Mucosa of descending colon (tissue), 3 donors: ENCODE measurements around the gene LAX1. TPM values are rescaled to one million over a fixed set of nuclear protein-coding genes. Genes with fewer than 3 reads are reported as not detected.
A peak's percentile ranks its signal among the peaks of the same experiment; 100 is the strongest.

Experiments
- ATAC-seq: fragments of 200-7000 bp; cut with Tn5 transposase; one replicate; pipeline ENCODE4 v1.9.1; 2020; ENCODE audit warnings: mild to moderate bottlenecking, moderate library complexity
- DNase-seq, 3 donors: peaks; one replicate each; pipeline ENCODE4 v3.0.0-alpha.2; 2020
- H3K36me3 ChIP-seq: fragments of 200-600 bp; one replicate; pipeline ENCODE4 v1.8.0; 2021; ENCODE audit warnings: low read depth, mild to moderate bottlenecking
- H3K4me1 ChIP-seq: fragments of 200-600 bp; one replicate; pipeline ENCODE4 v1.8.0; 2021; ENCODE audit warnings: low read depth, mild to moderate bottlenecking
- H3K4me3 ChIP-seq: fragments of 200-600 bp; one replicate; pipeline ENCODE4 v1.8.0; 2021; ENCODE audit warnings: mild to moderate bottlenecking
- H3K9me3 ChIP-seq: fragments of 200-600 bp; one replicate; pipeline ENCODE4 v1.8.0; 2021; ENCODE audit warnings: mild to moderate bottlenecking
- intact Hi-C, 2 donors: fragments of 100-400 bp; cut with DNase I in 1 of 2; cut with micrococcal nuclease in 1 of 2; formaldehyde crosslinking; loops; one replicate each; pipeline versions ENCODE4 v1.11.0 to v1.11.1; 2022; cut with DNase I, micrococcal nuclease
- total RNA-seq, 3 donors: library from RNA; stranded (reverse); fragmentation: NEBNext Ultra II Directional in 2 of 3; extraction: Animal tissue kit (Norgen Biotek cat#: 25700) in 2 of 3; gene quantifications; one replicate each; pipeline versions ENCODE4 v1.2.1 to v1.2.4, GENCODE V29; 2021 to 2023
- TF ChIP-seq, protein P1 (sequence below): fragments of 200-600 bp; IDR thresholded peaks from one replicate; pipeline ENCODE4 v1.8.0; 2022; ENCODE audit warnings: antibody characterized with exemption, mild to moderate bottlenecking
- donor health status: DM: no; HTN: no; CAD: no; lungs with moderate emphysema.
- donor health status: DM: no; HTN: no; CAD: no.
- donor health status: DM: no; HTN: yes; CAD: no.

LAX1 gene
- total RNA-seq, 3 donors from 2014 or later: 1.1 to 2.6 (median 1.5) TPM

DNA sequence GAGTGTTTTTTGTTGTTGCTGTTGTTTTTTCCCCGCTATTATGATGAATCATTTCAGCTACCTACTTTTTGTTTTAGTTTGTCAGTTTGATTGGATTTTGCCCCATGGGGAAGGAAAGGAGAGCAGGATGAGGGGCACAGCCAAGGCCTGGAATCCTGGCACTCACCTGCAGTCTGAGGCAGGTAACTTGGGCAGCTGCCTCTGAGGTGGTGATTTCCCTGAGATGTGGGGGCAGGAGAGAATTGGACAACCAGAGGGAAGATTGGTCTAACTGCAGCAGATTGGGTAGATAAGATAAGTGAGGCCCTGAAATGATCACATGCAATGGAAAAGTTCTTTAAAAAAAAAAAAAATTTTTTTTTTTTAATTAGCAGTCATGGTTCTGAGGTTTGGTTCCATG lies 1.5 kb upstream of the LAX1 start:
- Histone ChIP-seq H3K4me1 (peaks cover 6% of the 10 kb centered on the region), H3K9me3 (no peaks in the 10 kb centered on the region), H3K36me3 (no peaks in the 10 kb centered on the region), H3K4me3 (no peak overlapping the region)
- DNase-seq: no peak
- TF ChIP-seq, protein P1, sequence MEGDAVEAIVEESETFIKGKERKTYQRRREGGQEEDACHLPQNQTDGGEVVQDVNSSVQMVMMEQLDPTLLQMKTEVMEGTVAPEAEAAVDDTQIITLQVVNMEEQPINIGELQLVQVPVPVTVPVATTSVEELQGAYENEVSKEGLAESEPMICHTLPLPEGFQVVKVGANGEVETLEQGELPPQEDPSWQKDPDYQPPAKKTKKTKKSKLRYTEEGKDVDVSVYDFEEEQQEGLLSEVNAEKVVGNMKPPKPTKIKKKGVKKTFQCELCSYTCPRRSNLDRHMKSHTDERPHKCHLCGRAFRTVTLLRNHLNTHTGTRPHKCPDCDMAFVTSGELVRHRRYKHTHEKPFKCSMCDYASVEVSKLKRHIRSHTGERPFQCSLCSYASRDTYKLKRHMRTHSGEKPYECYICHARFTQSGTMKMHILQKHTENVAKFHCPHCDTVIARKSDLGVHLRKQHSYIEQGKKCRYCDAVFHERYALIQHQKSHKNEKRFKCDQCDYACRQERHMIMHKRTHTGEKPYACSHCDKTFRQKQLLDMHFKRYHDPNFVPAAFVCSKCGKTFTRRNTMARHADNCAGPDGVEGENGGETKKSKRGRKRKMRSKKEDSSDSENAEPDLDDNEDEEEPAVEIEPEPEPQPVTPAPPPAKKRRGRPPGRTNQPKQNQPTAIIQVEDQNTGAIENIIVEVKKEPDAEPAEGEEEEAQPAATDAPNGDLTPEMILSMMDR: no peak
- ATAC-seq: no peak
- intact Hi-C loops: no loop called here

DNA sequence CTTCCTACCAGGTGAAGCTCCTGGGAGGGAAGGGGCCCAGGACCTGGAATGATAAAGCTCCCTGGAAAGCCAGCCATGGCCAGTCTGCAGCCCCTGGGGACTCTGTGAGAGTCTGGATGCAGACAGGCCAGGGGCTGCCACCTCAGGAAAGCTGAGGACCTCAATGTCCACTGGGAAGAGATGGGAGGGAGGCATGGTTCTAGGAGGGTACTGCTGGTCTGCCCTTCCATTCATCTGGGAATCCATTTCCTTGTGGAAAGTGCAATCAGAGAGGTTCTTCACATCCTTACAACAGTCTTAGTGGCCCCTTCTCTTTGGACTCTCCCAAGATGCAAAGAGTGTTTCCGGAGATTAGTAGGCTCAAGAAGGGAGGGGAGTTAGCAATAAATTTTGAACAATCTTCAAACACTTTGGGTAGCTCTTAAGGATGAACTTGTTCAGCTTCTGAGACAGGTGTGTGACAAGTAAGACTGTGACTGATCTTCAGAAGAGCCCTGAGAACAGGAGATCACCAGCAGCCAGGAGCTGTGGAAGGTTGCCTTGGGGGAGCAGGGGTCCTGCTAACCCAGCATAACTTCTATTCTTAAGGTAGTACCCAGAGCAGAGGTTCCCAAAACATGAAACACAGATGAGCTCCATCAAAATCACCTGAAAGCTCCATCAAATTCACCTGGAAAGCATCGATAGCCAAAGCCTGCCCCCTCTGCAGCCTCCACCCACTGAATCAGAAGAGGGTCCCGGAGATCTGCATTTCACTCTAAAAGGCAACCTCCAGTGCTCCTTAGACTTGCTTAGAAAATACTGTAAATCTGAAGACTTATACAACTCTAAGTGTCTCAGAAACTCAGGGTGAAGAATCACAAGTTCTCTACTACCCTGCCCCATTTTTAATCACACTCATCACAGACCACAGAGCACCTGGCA lies 616 bp upstream of the LAX1 start:
- intact Hi-C loops: no loop called here
- peaks cover 11% of the 10 kb centered on the region for H3K4me1 ChIP-seq
- ATAC-seq: no peak

DNA sequence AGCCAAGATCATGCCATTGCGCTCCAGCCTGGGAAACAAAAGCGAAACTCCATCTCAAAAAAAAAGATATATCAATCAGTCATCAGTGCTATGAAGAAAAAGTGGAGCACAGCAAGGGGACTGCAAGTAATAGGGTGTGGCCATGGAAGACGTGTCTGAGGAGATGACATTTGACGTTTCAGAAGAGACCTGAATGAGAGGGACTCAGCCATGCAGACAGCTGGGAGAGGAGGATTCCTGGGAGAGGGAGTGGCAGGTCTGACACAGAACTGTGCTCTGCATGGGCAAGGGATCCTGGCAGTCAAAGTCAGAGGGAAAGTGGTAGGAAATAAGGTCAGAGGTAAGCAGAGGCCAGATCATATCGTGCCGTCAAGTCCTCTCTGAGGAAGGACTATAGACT lies 3.3 kb downstream of the LAX1 start:
- peak; percentile 31 for ATAC-seq
- Histone ChIP-seq H3K36me3 (no peaks in the 10 kb centered on the region), H3K4me1 (peaks cover 11% of the 10 kb centered on the region), H3K9me3 (no peaks in the 10 kb centered on the region), H3K4me3 (no peak overlapping the region)
- TF ChIP-seq, protein P1: no peak
- DNase-seq: peak in 2 of 3 donors; percentile 40
- intact Hi-C loops: no loop called here

More for the DNA sequence above, 616 bp upstream of the LAX1 start:
- H3K36me3 ChIP-seq: no peaks in the 10 kb centered on the region
- TF ChIP-seq, protein P1: no peak
- DNase-seq: no peak
- H3K9me3 ChIP-seq: no peaks in the 10 kb centered on the region
- no peak overlapping the region for H3K4me3 ChIP-seq

DNA sequence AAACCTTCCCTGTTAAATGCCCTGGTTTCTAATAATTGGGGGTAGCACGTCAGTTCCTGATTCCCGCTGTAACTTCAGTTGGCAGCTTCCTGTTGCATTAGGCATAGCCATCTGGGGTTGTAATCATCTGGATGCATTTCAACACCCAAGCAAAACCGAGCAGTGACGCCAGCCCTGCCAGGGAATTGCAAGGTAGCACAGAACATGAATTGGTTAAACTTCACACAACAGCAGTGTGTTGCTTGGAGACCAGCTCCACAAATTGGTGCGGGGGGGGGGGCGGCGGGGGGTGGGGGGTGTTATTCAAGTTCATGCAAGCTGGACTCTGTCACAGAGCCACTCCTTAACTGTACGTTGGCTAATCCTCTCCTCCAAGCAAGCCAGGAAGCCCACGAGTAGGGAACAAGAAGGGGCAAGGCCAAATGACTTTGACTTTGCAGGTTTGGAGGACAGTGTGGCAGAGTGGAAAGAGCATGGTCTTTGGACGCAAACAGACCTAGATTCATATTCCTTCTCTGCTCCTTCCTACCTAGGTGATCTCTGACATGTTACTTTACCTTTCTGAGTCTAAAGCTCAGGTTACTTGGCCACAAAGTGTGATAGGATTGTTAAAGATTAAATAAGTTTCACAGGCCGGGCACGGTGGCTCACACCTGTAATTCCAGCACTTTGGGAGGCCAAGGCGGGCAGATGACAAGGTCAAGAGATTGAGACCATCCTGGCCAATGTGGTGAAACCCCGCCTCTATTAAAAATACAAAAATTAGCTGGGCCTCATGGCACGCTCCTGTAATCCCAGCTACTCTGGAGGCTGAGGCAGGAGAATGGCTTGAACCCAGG lies 4.7 kb downstream of the LAX1 start:
- Histone ChIP-seq H3K36me3 (no peaks in the 10 kb centered on the region), H3K4me1 (peaks cover 11% of the 10 kb centered on the region), H3K4me3 (no peak overlapping the region), H3K9me3 (no peaks in the 10 kb centered on the region)
- TF ChIP-seq, protein P1: no peak
- DNase-seq (peak; percentile 86 to 89 (median 87)), ATAC-seq (peak; percentile 89)
- intact Hi-C loops: no loop called here

DNA sequence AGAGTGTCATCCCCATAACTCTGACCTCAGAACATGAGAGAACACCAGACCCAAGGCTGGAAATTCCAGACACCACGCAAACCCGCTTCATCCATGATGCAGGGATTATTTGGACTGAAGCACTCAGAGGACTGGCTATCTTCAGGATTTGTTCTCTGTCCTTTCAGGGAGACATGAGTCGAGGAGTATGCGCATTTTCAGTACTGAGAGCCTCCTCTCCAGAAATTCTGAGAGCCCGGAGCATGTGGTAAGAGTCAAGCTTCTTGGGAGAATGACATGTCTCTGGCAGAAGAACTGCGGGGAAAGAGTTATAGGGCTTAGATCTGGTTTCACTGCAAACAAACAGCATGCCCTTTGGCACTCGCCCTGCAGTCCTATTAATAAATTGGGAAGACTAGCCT lies 6.9 kb downstream of the LAX1 start:
- TF ChIP-seq, protein P1: no peak
- DNase-seq (no peak), ATAC-seq (no peak)
- peaks cover 15% of the 10 kb centered on the region for H3K4me1 ChIP-seq
- intact Hi-C loops: no loop called here
- H3K4me3 ChIP-seq: no peak overlapping the region
- H3K9me3 ChIP-seq: no peaks in the 10 kb centered on the region
- no peaks in the 10 kb centered on the region for H3K36me3 ChIP-seq
